ENCODE results near the gene XIAP. TPM values are rescaled to one million over a fixed set of nuclear protein-coding genes. Genes with fewer than 3 reads are reported as not detected.

XIAP gene
- total and polyA plus RNA-seq, 9 of the 15 experiments (the other 6 are each of a cell fraction or from before 2014, with no cell fraction given), result 5.7 to 40.5 (median 19.8) TPM

GRCh38 chrX:123846577-123847038 is 13.2 kb upstream of the XIAP start (continued):
- TF ChIP-seq CHAMP1 (IDR thresholded peaks at IDR 0.05), result 0 out of 2 replicates have a peak, but pooled peaks have one; percentile 32
- no peak for TF ChIP-seq HNRNPK (IDR thresholded peaks at IDR 0.05; ENCODE audit: low read depth, low read length, poor library complexity, severe bottlenecking)
- peak; percentile 49; the same call in 1 of the 2 replicates for TF ChIP-seq SMARCC2 (IDR thresholded peaks at IDR 0.05; ENCODE audit: low read depth)
- no peak for TF ChIP-seq SREBF1 (IDR thresholded peaks at IDR 0.05; ENCODE audit: borderline replicate concordance, low read depth, low read length)
- TF ChIP-seq CEBPB (tag; IDR thresholded peaks at IDR 0.05), result no peak
- TF ChIP-seq ETV5 (CRISPR knock-in tag; IDR thresholded peaks at IDR 0.05; ENCODE audit: low read depth), result no peak
- TF ChIP-seq BCL6 (CRISPR knock-in tag; IDR thresholded peaks at IDR 0.05), result no peak
- no peak for TF ChIP-seq BMI1 (IDR thresholded peaks at IDR 0.05; ENCODE audit: low read length)
- no peak for TF ChIP-seq TBL1XR1 (IDR thresholded peaks at IDR 0.05; ENCODE audit: low read length in 2 of 2)
- no peak for TF ChIP-seq SRSF1 (IDR thresholded peaks at IDR 0.05; ENCODE audit: low read depth, low read length)
- TF ChIP-seq SETDB1 (IDR thresholded peaks at IDR 0.05; ENCODE audit: low read length), result no peak
- no peak for TF ChIP-seq ZNF253 (CRISPR knock-in tag; conservative IDR thresholded peaks at IDR 0.05)
- TF ChIP-seq, protein P1, sequence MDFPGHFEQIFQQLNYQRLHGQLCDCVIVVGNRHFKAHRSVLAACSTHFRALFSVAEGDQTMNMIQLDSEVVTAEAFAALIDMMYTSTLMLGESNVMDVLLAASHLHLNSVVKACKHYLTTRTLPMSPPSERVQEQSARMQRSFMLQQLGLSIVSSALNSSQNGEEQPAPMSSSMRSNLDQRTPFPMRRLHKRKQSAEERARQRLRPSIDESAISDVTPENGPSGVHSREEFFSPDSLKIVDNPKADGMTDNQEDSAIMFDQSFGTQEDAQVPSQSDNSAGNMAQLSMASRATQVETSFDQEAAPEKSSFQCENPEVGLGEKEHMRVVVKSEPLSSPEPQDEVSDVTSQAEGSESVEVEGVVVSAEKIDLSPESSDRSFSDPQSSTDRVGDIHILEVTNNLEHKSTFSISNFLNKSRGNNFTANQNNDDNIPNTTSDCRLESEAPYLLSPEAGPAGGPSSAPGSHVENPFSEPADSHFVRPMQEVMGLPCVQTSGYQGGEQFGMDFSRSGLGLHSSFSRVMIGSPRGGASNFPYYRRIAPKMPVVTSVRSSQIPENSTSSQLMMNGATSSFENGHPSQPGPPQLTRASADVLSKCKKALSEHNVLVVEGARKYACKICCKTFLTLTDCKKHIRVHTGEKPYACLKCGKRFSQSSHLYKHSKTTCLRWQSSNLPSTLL (IDR thresholded peaks at IDR 0.05), result no peak
- TF ChIP-seq, protein P2, sequence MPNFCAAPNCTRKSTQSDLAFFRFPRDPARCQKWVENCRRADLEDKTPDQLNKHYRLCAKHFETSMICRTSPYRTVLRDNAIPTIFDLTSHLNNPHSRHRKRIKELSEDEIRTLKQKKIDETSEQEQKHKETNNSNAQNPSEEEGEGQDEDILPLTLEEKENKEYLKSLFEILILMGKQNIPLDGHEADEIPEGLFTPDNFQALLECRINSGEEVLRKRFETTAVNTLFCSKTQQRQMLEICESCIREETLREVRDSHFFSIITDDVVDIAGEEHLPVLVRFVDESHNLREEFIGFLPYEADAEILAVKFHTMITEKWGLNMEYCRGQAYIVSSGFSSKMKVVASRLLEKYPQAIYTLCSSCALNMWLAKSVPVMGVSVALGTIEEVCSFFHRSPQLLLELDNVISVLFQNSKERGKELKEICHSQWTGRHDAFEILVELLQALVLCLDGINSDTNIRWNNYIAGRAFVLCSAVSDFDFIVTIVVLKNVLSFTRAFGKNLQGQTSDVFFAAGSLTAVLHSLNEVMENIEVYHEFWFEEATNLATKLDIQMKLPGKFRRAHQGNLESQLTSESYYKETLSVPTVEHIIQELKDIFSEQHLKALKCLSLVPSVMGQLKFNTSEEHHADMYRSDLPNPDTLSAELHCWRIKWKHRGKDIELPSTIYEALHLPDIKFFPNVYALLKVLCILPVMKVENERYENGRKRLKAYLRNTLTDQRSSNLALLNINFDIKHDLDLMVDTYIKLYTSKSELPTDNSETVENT (CRISPR knock-in tag; IDR thresholded peaks at IDR 0.05), result no peak
- peak; percentile 83; the same call in 1 of the 2 replicates for TF ChIP-seq BACH1 (tag; IDR thresholded peaks at IDR 0.05)
- TF ChIP-seq ZNF41 (CRISPR knock-in tag; conservative IDR thresholded peaks at IDR 0.05), result no peak
- peak; percentile 57 to 81; a peak in 3 of 4 replicates for TF ChIP-seq TRIM24 (IDR thresholded peaks at IDR 0.05)
- TF ChIP-seq, protein P3, sequence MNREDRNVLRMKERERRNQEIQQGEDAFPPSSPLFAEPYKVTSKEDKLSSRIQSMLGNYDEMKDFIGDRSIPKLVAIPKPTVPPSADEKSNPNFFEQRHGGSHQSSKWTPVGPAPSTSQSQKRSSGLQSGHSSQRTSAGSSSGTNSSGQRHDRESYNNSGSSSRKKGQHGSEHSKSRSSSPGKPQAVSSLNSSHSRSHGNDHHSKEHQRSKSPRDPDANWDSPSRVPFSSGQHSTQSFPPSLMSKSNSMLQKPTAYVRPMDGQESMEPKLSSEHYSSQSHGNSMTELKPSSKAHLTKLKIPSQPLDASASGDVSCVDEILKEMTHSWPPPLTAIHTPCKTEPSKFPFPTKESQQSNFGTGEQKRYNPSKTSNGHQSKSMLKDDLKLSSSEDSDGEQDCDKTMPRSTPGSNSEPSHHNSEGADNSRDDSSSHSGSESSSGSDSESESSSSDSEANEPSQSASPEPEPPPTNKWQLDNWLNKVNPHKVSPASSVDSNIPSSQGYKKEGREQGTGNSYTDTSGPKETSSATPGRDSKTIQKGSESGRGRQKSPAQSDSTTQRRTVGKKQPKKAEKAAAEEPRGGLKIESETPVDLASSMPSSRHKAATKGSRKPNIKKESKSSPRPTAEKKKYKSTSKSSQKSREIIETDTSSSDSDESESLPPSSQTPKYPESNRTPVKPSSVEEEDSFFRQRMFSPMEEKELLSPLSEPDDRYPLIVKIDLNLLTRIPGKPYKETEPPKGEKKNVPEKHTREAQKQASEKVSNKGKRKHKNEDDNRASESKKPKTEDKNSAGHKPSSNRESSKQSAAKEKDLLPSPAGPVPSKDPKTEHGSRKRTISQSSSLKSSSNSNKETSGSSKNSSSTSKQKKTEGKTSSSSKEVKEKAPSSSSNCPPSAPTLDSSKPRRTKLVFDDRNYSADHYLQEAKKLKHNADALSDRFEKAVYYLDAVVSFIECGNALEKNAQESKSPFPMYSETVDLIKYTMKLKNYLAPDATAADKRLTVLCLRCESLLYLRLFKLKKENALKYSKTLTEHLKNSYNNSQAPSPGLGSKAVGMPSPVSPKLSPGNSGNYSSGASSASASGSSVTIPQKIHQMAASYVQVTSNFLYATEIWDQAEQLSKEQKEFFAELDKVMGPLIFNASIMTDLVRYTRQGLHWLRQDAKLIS (CRISPR knock-in tag; IDR thresholded peaks at IDR 0.05), result no peak
